GM12878 (cell line): ENCODE measurements around the gene SLC26A1. TPM values are rescaled to one million over a fixed set of nuclear protein-coding genes. Genes with fewer than 3 reads are reported as not detected.

Source experiments
- ATAC-seq: fragments of 200-7000 bp; cut with Tn5 transposase; 3 replicates; pipeline ENCODE4 v1.9.1; 2020; ENCODE audit warnings: mild to moderate bottlenecking, moderate library complexity
- BruUV-seq: library from RNA; stranded (reverse); fragments of 400-500 nt; replicated peaks from 2 replicates; lab custom pipeline; 2021; lab: Mats Ljungman, UMichigan
- CTCF ChIA-PET: fragments of 300-600 bp; sonication (Branson Sonifier 250); formaldehyde crosslinking; extraction: SDS; loops from one replicate; lab custom pipeline; 2021; ENCODE audit warnings: inconsistent platforms; lab: Yijun Ruan, JAX
- POLR2A ChIA-PET: fragments of 350-600 bp; formaldehyde crosslinking; extraction: SDS; loops from one replicate; lab custom pipeline; 2021; ENCODE audit warnings: inconsistent platforms; lab: Charles Lee
- RAD21 ChIA-PET: fragments of 300-600 bp; sonication (Branson Sonifier 250); formaldehyde crosslinking; loops from one replicate; lab custom pipeline; 2023; ENCODE audit warnings: antibody characterized with exemption; ENCODE audit not compliant: unreplicated experiment; lab: Charles Lee
- SMC1A ChIA-PET: fragments of 300-600 bp; sonication (Branson Sonifier 250); formaldehyde crosslinking; loops from one replicate; lab custom pipeline; 2023; ENCODE audit not compliant: unreplicated experiment, uncharacterized antibody; lab: Charles Lee
- DNase-seq: peaks from one replicate; pipeline ENCODE4 v3.0.0-alpha.2; 2011; ENCODE audit warnings: low read depth, low spot score
- FAIRE-seq: peaks from 3 replicates; lab custom pipeline; 2011; peaks lifted over from hg19 to GRCh38; lab: Jason Lieb, UNC
- H2AFZ ChIP-seq: 2 replicates; pipeline ENCODE4 v1.6.0; 2011; ENCODE audit warnings: low read depth, low read length, control low read depth; ENCODE audit not compliant: control insufficient read depth
- H3K27ac ChIP-seq: 2 replicates; pipeline ENCODE4 v1.5.1; 2011; ENCODE audit warnings: control low read depth; ENCODE audit not compliant: control insufficient read depth, insufficient read depth
- H3K27me3 ChIP-seq, 2 experiments: replicated peaks in 1 of 2; 2 replicates each; pipeline versions ENCODE4 v1.6.0 to v1.6.1; 2011; ENCODE audit warnings: low read length in 1 of 2; ENCODE audit not compliant: control insufficient read depth in 2 of 2, insufficient read depth in 2 of 2
- H3K36me3 ChIP-seq, 2 experiments: 2 replicates each; pipeline ENCODE4 v1.5.1; 2011; ENCODE audit warnings: low read length in 1 of 2; ENCODE audit not compliant: control insufficient read depth in 2 of 2, insufficient read depth in 2 of 2
- H3K4me1 ChIP-seq: 2 replicates; pipeline ENCODE4 v1.6.1; 2011; ENCODE audit warnings: mild to moderate bottlenecking, low read length, moderate library complexity, mixed read lengths; ENCODE audit not compliant: control insufficient read depth, insufficient read depth
- H3K4me2 ChIP-seq: 2 replicates; pipeline ENCODE4 v1.6.0; 2011; ENCODE audit warnings: control low read depth; ENCODE audit not compliant: control insufficient read depth, insufficient read depth
- H3K4me3 ChIP-seq: fragments of 200-600 bp; sonication (generic); 2 replicates; pipeline ENCODE4 v1.5.1; 2016
- H3K79me2 ChIP-seq: 2 replicates; pipeline ENCODE4 v1.6.0; 2011; ENCODE audit warnings: low read length; ENCODE audit not compliant: control insufficient read depth, insufficient read depth
- H3K9ac ChIP-seq: 2 replicates; pipeline ENCODE4 v1.8.0; 2011; ENCODE audit warnings: low read length, control low read depth, mixed read lengths; ENCODE audit not compliant: control insufficient read depth, insufficient read depth
- H3K9me3 ChIP-seq: replicated peaks from 3 replicates; pipeline ENCODE4 v1.5.1; 2011; ENCODE audit warnings: mild to moderate bottlenecking, low read length; ENCODE audit not compliant: control insufficient read depth, insufficient read depth
- H4K20me1 ChIP-seq: 2 replicates; pipeline ENCODE4 v1.6.0; 2011; ENCODE audit not compliant: control insufficient read depth, insufficient read depth
- CBX5 ChIP-seq: sonication (generic); IDR thresholded peaks from 2 replicates; pipeline ENCODE4 v1.6.1; 2016; ENCODE audit warnings: low read depth, moderate library complexity, mild to moderate bottlenecking, inconsistent platforms
- CEBPB ChIP-seq, 2 experiments: fragments of 150-350 bp in 1 of 2; IDR thresholded peaks; 2 replicates each; pipeline ENCODE4 v1.6.1; 2012 to 2014; ENCODE audit warnings: low read depth in 2 of 2, low read length in 2 of 2, borderline replicate concordance in 1 of 2, inconsistent platforms in 1 of 2
- GATAD2B ChIP-seq: fragments of 450-650 bp; conservative IDR thresholded peaks from 2 replicates; pipeline ENCODE4 v1.6.1; 2017; ENCODE audit warnings: low read depth, mild to moderate bottlenecking, moderate library complexity
- HDAC2 ChIP-seq: fragments of 200-600 bp; sonication (generic); IDR thresholded peaks from 2 replicates; pipeline ENCODE4 v1.6.1; 2017
- RELB ChIP-seq: fragments of 450-650 bp; IDR thresholded peaks from 2 replicates; pipeline ENCODE4 v1.6.1; 2017; ENCODE audit warnings: low read depth, mild to moderate bottlenecking, moderate library complexity
- ZNF592 ChIP-seq: fragments of 450-650 bp; IDR thresholded peaks from 2 replicates; pipeline ENCODE4 v1.6.1; 2017; ENCODE audit warnings: mild to moderate bottlenecking, moderate library complexity
- ZNF622 ChIP-seq: fragments of 450-650 bp; IDR thresholded peaks from 2 replicates; pipeline ENCODE4 v1.6.1; 2017; ENCODE audit warnings: mild to moderate bottlenecking, inconsistent platforms
- ZZZ3 ChIP-seq: IDR thresholded peaks from 2 replicates; pipeline ENCODE4 v1.6.1; 2011; ENCODE audit warnings: low read depth; ENCODE audit not compliant: control insufficient read depth, insufficient read length
- WGBS: methylation state at CpG from one replicate; pipeline ENCODE4 v1.1.6; 2016; ENCODE audit warnings: low lambda C conversion rate; ENCODE audit not compliant: insufficient replicate concordance, insufficient coverage; ENCODE audit errors: missing lambda C conversion rate; 5-methylcytosine and 5-hydroxymethylcytosine counted together
- in situ Hi-C: fragments of 300-500 bp; cut with MboI; formaldehyde crosslinking; loops from 9 replicates; pipeline ENCODE4 v1.14.3; 2018; ENCODE audit warnings: mixed read lengths
- intact Hi-C: fragments of 100-400 bp; cut with micrococcal nuclease; formaldehyde crosslinking; loops from one replicate; pipeline ENCODE4 v1.14.2; 2022; ENCODE audit not compliant: unreplicated experiment
- polyA plus RNA-seq, 11 experiments: library from polyadenylated mRNA; depleted of rRNA in 4 of 11; unstranded in 6 of 11; stranded (reverse) in 5 of 11; fragments of >200 nt; fragmentation: Nextera tagmentation in 4 of 11; fragmentation: Illumina TruSeq in 1 of 11; extraction: Ambion mirVana in 4 of 11; extraction: Trizol in 1 of 11; gene quantifications; 1 replicate in 1 of 11; 2 replicates in 10 of 11; pipeline versions ENCODE4 v1.2.1 to v1.2.3, GENCODE V29; 2011 to 2016; ENCODE audit warnings: inconsistent platforms in 2 of 11, missing spikeins in 2 of 11, low read depth in 1 of 11
- total RNA-seq, 4 experiments: library from RNA; depleted of rRNA in 3 of 4; stranded (reverse); fragments of >200 nt in 3 of 4; fragmentation: Illumina TruSeq in 1 of 4; extraction: Trizol in 1 of 4; gene quantifications; 2 replicates each; pipeline versions ENCODE4 v1.2.1 to v1.2.3, GENCODE V29; 2013 to 2021
- TF ChIP-seq, protein P1 (sequence below): fragments of 450-650 bp; IDR thresholded peaks from 2 replicates; pipeline ENCODE4 v1.6.1; 2017; ENCODE audit warnings: mild to moderate bottlenecking, moderate library complexity
- TF ChIP-seq, protein P2 (sequence below): fragments of 450-650 bp; IDR thresholded peaks from 2 replicates; pipeline ENCODE4 v1.6.1; 2016; ENCODE audit warnings: mild to moderate bottlenecking

The SLC26A1 gene
- total and polyA plus RNA-seq, 10 of the 15 experiments (the other 5 are each of a cell fraction or from before 2014, with no cell fraction given), result 0.05 to 0.96 (median 0.28) TPM; not detected in 5

DNA sequence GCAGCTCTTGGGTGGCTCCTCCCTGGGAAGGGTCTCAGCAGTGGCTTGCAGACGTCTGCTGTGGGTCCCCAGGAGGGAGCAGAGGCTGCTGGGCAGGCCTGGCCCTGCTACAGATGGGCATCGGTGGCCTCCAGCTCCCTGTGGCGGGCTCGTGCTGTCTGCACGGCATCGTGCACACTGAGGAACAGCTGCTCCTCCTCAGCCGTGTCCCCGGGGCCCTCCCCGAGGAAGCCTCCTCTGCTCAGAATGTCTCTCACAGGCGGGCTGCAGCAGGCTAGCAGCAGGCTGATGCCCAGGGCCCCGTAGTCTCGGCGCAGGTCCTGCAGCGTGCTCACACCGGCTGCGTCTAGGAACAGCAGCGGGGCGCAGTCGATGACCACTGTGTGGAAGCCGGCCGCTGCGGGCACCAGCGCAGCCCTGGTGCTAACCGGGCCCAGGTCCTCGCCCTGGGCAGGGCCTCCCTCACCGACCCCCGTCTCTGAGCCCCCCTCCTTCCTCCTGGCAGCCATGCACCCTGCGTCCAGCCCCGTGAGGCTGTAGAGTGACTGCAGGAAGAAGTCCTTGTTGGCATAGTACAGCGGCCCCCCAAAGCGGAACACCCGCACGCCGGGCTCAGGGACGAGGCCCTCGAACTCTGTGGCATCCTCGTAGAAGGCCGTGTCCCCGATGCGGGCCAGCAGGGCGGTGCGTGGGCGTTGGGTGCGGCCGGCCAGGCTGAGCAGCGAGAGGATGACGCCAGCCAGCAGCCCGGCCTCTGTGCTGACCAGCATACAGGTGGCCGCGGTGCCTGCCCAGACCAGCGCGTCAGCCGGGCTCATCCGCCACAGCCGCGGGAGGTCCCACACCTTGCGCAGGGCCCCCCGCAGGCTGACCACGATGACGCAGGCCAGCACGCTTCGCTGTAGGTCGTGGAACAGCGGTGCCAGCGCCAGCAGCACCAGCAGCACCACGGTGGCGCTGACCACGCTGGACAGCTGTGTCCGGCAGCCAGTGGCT, 4.2 kb downstream of the SLC26A1 start:
- intact Hi-C loops, result loop anchor here (10.0 kb wide), 1 partner anchor 94 kb away; no protein-coding TSS in a partner anchor
- H3K4me2 ChIP-seq, result no peak overlapping the region
- ChIA-PET POLR2A (no interaction called here), CTCF (interaction anchor here (4.1 kb wide), 1 partner anchor 247 kb away, joined by 46 read pairs; no protein-coding TSS in a partner anchor), RAD21 (interaction anchor here (2.9 to 5.2 kb wide), 2 partner anchors 56 to 247 kb away, joined by 28 to 48 read pairs; partner anchors contain the start of genes GAK and TMEM175), SMC1A (no interaction called here)
- 77% methylated on average over 63 of the region's 69 CpGs for WGBS
- peaks cover 8% of the 10 kb centered on the region; the same call in 1 of the 2 replicates for H3K4me1 ChIP-seq
- H3K9me3 ChIP-seq, result no peaks in the 10 kb centered on the region; the same call in 2 of the 3 replicates
- no peak overlapping the region for H3K4me3 ChIP-seq
- no peak overlapping the region for H2AFZ ChIP-seq
- ATAC-seq (no peak), FAIRE-seq (no peak), DNase-seq (no peak)
- H3K27me3 ChIP-seq, result no peaks in the 10 kb centered on the region
- H3K36me3 ChIP-seq, result no peaks in the 10 kb centered on the region
- no peaks in the 10 kb centered on the region for H3K79me2 ChIP-seq
- BruUV-seq, result no TSS peak
- no peak overlapping the region for H3K27ac ChIP-seq
- H3K9ac ChIP-seq, result no peak overlapping the region
- in situ Hi-C loops, result no loop called here
- no peaks in the 10 kb centered on the region for H4K20me1 ChIP-seq
- TF ChIP-seq HDAC2 (no peak), ZNF622 (no peak), CEBPB (IDR thresholded peaks at IDR 0.05; ENCODE audit: borderline replicate concordance in 1 of 2, low read depth in 2 of 2, low read length in 2 of 2) (no peak), RELB (no peak), ZZZ3 (no peak), CBX5 (no peak), ZNF592 (no peak), GATAD2B (no peak)
- TF ChIP-seq, protein P1, sequence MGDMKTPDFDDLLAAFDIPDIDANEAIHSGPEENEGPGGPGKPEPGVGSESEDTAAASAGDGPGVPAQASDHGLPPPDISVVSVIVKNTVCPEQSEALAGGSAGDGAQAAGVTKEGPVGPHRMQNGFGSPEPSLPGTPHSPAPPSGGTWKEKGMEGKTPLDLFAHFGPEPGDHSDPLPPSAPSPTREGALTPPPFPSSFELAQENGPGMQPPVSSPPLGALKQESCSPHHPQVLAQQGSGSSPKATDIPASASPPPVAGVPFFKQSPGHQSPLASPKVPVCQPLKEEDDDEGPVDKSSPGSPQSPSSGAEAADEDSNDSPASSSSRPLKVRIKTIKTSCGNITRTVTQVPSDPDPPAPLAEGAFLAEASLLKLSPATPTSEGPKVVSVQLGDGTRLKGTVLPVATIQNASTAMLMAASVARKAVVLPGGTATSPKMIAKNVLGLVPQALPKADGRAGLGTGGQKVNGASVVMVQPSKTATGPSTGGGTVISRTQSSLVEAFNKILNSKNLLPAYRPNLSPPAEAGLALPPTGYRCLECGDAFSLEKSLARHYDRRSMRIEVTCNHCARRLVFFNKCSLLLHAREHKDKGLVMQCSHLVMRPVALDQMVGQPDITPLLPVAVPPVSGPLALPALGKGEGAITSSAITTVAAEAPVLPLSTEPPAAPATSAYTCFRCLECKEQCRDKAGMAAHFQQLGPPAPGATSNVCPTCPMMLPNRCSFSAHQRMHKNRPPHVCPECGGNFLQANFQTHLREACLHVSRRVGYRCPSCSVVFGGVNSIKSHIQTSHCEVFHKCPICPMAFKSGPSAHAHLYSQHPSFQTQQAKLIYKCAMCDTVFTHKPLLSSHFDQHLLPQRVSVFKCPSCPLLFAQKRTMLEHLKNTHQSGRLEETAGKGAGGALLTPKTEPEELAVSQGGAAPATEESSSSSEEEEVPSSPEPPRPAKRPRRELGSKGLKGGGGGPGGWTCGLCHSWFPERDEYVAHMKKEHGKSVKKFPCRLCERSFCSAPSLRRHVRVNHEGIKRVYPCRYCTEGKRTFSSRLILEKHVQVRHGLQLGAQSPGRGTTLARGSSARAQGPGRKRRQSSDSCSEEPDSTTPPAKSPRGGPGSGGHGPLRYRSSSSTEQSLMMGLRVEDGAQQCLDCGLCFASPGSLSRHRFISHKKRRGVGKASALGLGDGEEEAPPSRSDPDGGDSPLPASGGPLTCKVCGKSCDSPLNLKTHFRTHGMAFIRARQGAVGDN, result no peak
- TF ChIP-seq, protein P2, sequence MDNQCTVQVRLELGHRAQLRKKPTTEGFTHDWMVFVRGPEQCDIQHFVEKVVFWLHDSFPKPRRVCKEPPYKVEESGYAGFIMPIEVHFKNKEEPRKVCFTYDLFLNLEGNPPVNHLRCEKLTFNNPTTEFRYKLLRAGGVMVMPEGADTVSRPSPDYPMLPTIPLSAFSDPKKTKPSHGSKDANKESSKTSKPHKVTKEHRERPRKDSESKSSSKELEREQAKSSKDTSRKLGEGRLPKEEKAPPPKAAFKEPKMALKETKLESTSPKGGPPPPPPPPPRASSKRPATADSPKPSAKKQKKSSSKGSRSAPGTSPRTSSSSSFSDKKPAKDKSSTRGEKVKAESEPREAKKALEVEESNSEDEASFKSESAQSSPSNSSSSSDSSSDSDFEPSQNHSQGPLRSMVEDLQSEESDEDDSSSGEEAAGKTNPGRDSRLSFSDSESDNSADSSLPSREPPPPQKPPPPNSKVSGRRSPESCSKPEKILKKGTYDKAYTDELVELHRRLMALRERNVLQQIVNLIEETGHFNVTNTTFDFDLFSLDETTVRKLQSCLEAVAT, result no peak
